GM23248 (cell line): Measurements from ENCODE around the gene FUT9. TPM values are rescaled to one million over a fixed set of nuclear protein-coding genes. Genes with fewer than 3 reads are reported as not detected.

Experiments used
- DNase-seq: peaks from one replicate; pipeline ENCODE4 v3.0.0-alpha.2; 2015
- H2AFZ ChIP-seq: fragments of 200-600 bp; sonication (generic); 2 replicates; pipeline ENCODE4 v1.6.1; 2016; ENCODE audit warnings: antibody characterized with exemption
- H3F3A ChIP-seq: fragments of 200-600 bp; sonication (generic); 2 replicates; pipeline ENCODE4 v1.6.1; 2016; ENCODE audit warnings: mild to moderate bottlenecking, antibody characterized with exemption, mixed run types; ENCODE audit not compliant: insufficient read depth
- H3K27ac ChIP-seq: fragments of 200-600 bp; sonication (generic); 2 replicates; pipeline ENCODE4 v1.5.1; 2016; ENCODE audit warnings: mild to moderate bottlenecking
- H3K27me3 ChIP-seq: fragments of 200-600 bp; sonication (generic); replicated peaks from 2 replicates; pipeline ENCODE4 v1.6.1; 2016; ENCODE audit warnings: mild to moderate bottlenecking; ENCODE audit not compliant: insufficient read depth
- H3K36me3 ChIP-seq: fragments of 200-600 bp; sonication (generic); 2 replicates; pipeline ENCODE4 v1.6.1; 2016; ENCODE audit warnings: low read depth, mild to moderate bottlenecking
- H3K4me1 ChIP-seq: fragments of 200-600 bp; sonication (generic); 2 replicates; pipeline ENCODE4 v1.6.1; 2016; ENCODE audit warnings: mild to moderate bottlenecking; ENCODE audit not compliant: insufficient read depth
- H3K4me2 ChIP-seq: fragments of 200-600 bp; sonication (generic); one replicate; pipeline ENCODE4 v1.6.1; 2016; ENCODE audit warnings: mild to moderate bottlenecking; ENCODE audit not compliant: unreplicated experiment
- H3K4me3 ChIP-seq: fragments of 200-600 bp; sonication (generic); 2 replicates; pipeline ENCODE4 v1.5.1; 2016; ENCODE audit warnings: mild to moderate bottlenecking
- H3K79me2 ChIP-seq: fragments of 200-600 bp; sonication (generic); 2 replicates; pipeline ENCODE4 v1.6.1; 2016; ENCODE audit warnings: mild to moderate bottlenecking; ENCODE audit not compliant: insufficient read depth
- H3K9ac ChIP-seq: fragments of 200-600 bp; sonication (generic); 2 replicates; pipeline ENCODE4 v1.6.1; 2016; ENCODE audit warnings: mild to moderate bottlenecking
- H3K9me2 ChIP-seq: fragments of 200-600 bp; sonication (generic); 2 replicates; pipeline ENCODE4 v1.6.1; 2016; ENCODE audit warnings: mixed run types, mild to moderate bottlenecking, moderate library complexity; ENCODE audit not compliant: insufficient read depth
- H3K9me3 ChIP-seq: fragments of 200-600 bp; sonication (generic); one replicate; pipeline ENCODE4 v1.6.1; 2017; ENCODE audit warnings: low read depth
- H4K20me1 ChIP-seq: fragments of 200-600 bp; sonication (generic); 2 replicates; pipeline ENCODE4 v1.6.0; 2016; ENCODE audit not compliant: insufficient read depth
- EZH2 ChIP-seq: fragments of 200-600 bp; sonication (generic); IDR thresholded peaks from 2 replicates; pipeline ENCODE4 v1.6.1; 2018; ENCODE audit warnings: antibody characterized with exemption, mild to moderate bottlenecking; ENCODE audit not compliant: insufficient read depth, poor library complexity, severe bottlenecking
- EZH2phosphoT487 ChIP-seq: fragments of 200-600 bp; sonication (generic); IDR thresholded peaks from 2 replicates; pipeline ENCODE4 v1.6.1; 2018; ENCODE audit warnings: antibody characterized with exemption, moderate library complexity, mild to moderate bottlenecking, low read depth; ENCODE audit not compliant: insufficient read depth
- WGBS, 2 experiments: methylation state at CpG; one replicate each; pipeline ENCODE4 v1.1.6; 2015 to 2017; ENCODE audit warnings: low lambda C conversion rate in 2 of 2, low coverage in 1 of 2; ENCODE audit errors: missing lambda C conversion rate in 2 of 2; 5-methylcytosine and 5-hydroxymethylcytosine counted together
- in situ Hi-C: fragments of 300-500 bp; cut with MboI; formaldehyde crosslinking; loops from 2 replicates; pipeline ENCODE4 v1.15.0; 2020
- polyA plus RNA-seq: library from polyadenylated mRNA; unstranded; fragments of >200 nt; fragmentation: Nextera tagmentation; extraction: Ambion mirVana; gene quantifications from 2 replicates; pipeline ENCODE4 v1.2.1, GENCODE V29; 2016
- total RNA-seq: library from RNA; depleted of rRNA; stranded (reverse); fragments of >200 nt; shearing (Covaris generic); gene quantifications from 2 replicates; pipeline ENCODE4 v1.2.3, GENCODE V29; 2014

FUT9 gene
- total and polyA plus RNA-seq, 2 experiments from 2014 or later, result not detected

- Histone ChIP-seq H3K4me2 (no peak overlapping the region), H3K27me3 (no peaks in the 10 kb centered on the region), H2AFZ (no peak overlapping the region), H3K27ac (no peak overlapping the region), H3K9me2 (no peaks in the 10 kb centered on the region), H3K9ac (no peak overlapping the region), H4K20me1 (no peaks in the 10 kb centered on the region), H3K79me2 (no peaks in the 10 kb centered on the region), H3K36me3 (no peaks in the 10 kb centered on the region), H3F3A (no peaks in the 10 kb centered on the region), H3K9me3 (no peaks in the 10 kb centered on the region), H3K4me3 (no peak overlapping the region), H3K4me1 (no peaks in the 10 kb centered on the region)
- in situ Hi-C loops, result no loop called here
- no peak for TF ChIP-seq EZH2phosphoT487
- TF ChIP-seq EZH2, result no peak
- 34 to 39% methylated on average over 5 of the region's 5 CpGs for WGBS, 2 experiments
- DNase-seq, result no peak
Measured at GRCh38 chr6:95991906-95992305, 23.9 kb upstream of the FUT9 start.

- H3K27me3 ChIP-seq, result no peaks in the 10 kb centered on the region
- no peak overlapping the region for H3K9ac ChIP-seq
- no peaks in the 10 kb centered on the region for H3K4me1 ChIP-seq
- H3F3A ChIP-seq, result no peaks in the 10 kb centered on the region
- H3K79me2 ChIP-seq, result no peaks in the 10 kb centered on the region
- in situ Hi-C loops, result no loop called here
- 25 to 36% methylated on average over 4 of the region's 4 CpGs for WGBS, 2 experiments
- H2AFZ ChIP-seq, result no peak overlapping the region
- no peaks in the 10 kb centered on the region for H4K20me1 ChIP-seq
- no peak overlapping the region for H3K27ac ChIP-seq
- no peak for DNase-seq
- TF ChIP-seq EZH2 (no peak), EZH2phosphoT487 (no peak)
- no peak overlapping the region for H3K4me2 ChIP-seq
- no peaks in the 10 kb centered on the region for H3K9me2 ChIP-seq
- no peaks in the 10 kb centered on the region for H3K36me3 ChIP-seq
- no peaks in the 10 kb centered on the region for H3K9me3 ChIP-seq
- no peak overlapping the region for H3K4me3 ChIP-seq
Measured at GRCh38 chr6:95994151-95994550, 21.6 kb upstream of the FUT9 start.

- Histone ChIP-seq H3K27me3 (no peaks in the 10 kb centered on the region), H3K4me3 (no peak overlapping the region), H3K36me3 (no peaks in the 10 kb centered on the region), H3K9ac (no peak overlapping the region), H3K4me2 (no peak overlapping the region), H3K27ac (no peak overlapping the region), H3K79me2 (no peaks in the 10 kb centered on the region), H3K4me1 (no peaks in the 10 kb centered on the region), H3K9me2 (no peaks in the 10 kb centered on the region), H4K20me1 (no peaks in the 10 kb centered on the region), H3F3A (no peaks in the 10 kb centered on the region), H2AFZ (no peak overlapping the region), H3K9me3 (no peaks in the 10 kb centered on the region)
- in situ Hi-C loops, result no loop called here
- DNase-seq, result no peak
- WGBS, 2 experiments, result 22 to 26% methylated on average over 3 of the region's 3 CpGs
- TF ChIP-seq EZH2, result no peak
- no peak for TF ChIP-seq EZH2phosphoT487
Measured at GRCh38 chr6:95998133-95998532, 17.6 kb upstream of the FUT9 start.

- WGBS, 2 experiments, result 15 to 26% methylated on average over 6 to 8 of the region's 8 CpGs
- Histone ChIP-seq H3K4me3 (no peak overlapping the region), H3K9me2 (no peaks in the 10 kb centered on the region), H3K79me2 (no peaks in the 10 kb centered on the region), H3K4me2 (no peak overlapping the region), H4K20me1 (no peaks in the 10 kb centered on the region), H3K27ac (no peak overlapping the region), H3F3A (no peaks in the 10 kb centered on the region), H3K9ac (no peak overlapping the region), H2AFZ (no peak overlapping the region), H3K27me3 (no peaks in the 10 kb centered on the region), H3K36me3 (no peaks in the 10 kb centered on the region), H3K4me1 (no peaks in the 10 kb centered on the region), H3K9me3 (no peaks in the 10 kb centered on the region)
- no peak for DNase-seq
- in situ Hi-C loops, result no loop called here
- TF ChIP-seq EZH2, result no peak
Measured at GRCh38 chr6:96001891-96002575, 13.7 kb upstream of the FUT9 start.

- TF ChIP-seq EZH2phosphoT487 (no peak), EZH2 (no peak)
- no peaks in the 10 kb centered on the region for H3K27me3 ChIP-seq
- in situ Hi-C loops, result no loop called here
- H3K27ac ChIP-seq, result no peak overlapping the region
- H2AFZ ChIP-seq, result no peak overlapping the region
- DNase-seq, result no peak
- H4K20me1 ChIP-seq, result no peaks in the 10 kb centered on the region
- H3K4me2 ChIP-seq, result no peak overlapping the region
- H3K9me2 ChIP-seq, result no peaks in the 10 kb centered on the region
- H3K9me3 ChIP-seq, result no peaks in the 10 kb centered on the region
- 31 to 36% methylated on average over 3 of the region's 3 CpGs for WGBS, 2 experiments
- no peak overlapping the region for H3K9ac ChIP-seq
- no peaks in the 10 kb centered on the region for H3F3A ChIP-seq
- no peaks in the 10 kb centered on the region for H3K79me2 ChIP-seq
- H3K4me1 ChIP-seq, result no peaks in the 10 kb centered on the region
- no peaks in the 10 kb centered on the region for H3K36me3 ChIP-seq
- H3K4me3 ChIP-seq, result no peak overlapping the region
Measured at GRCh38 chr6:96002576-96002910, 13.2 kb upstream of the FUT9 start.
